HepG2 (cell line): ENCODE measurements around the gene ESYT2. TPM values are rescaled to one million over a fixed set of nuclear protein-coding genes. Genes with fewer than 3 reads are reported as not detected.

ENCODE experiments used
- ATAC-seq: fragments of 200-7000 bp; cut with Tn5 transposase; 3 replicates; pipeline ENCODE4 v1.9.1; 2020; ENCODE audit warnings: mild to moderate bottlenecking, moderate library complexity
- BruUV-seq: library from RNA; stranded (reverse); fragments of 400-500 nt; replicated peaks from 2 replicates; lab custom pipeline; 2021; lab: Mats Ljungman, UMichigan
- CTCF ChIA-PET: fragments of 300-600 bp; formaldehyde crosslinking; extraction: SDS; loops from one replicate; lab custom pipeline; 2021; ENCODE audit warnings: low total read pairs, inconsistent platforms, low intra/inter-chr PET ratio; lab: Yijun Ruan, JAX
- POLR2A ChIA-PET: fragments of 350-600 bp; sonication (Branson Sonifier 250); formaldehyde crosslinking; loops from one replicate; lab custom pipeline; 2020; ENCODE audit warnings: antibody characterized with exemption, inconsistent platforms; lab: Yijun Ruan, JAX
- DNase-seq: peaks from one replicate; pipeline ENCODE4 v3.0.0-alpha.2; 2015; ENCODE audit warnings: low spot score
- FAIRE-seq: peaks from 3 replicates; lab custom pipeline; 2011; peaks lifted over from hg19 to GRCh38; lab: Jason Lieb, UNC
- H2AFZ ChIP-seq: one replicate; pipeline ENCODE4 v1.6.1; 2011; ENCODE audit warnings: low read length, inconsistent platforms
- H3K27ac ChIP-seq: fragments of 300-600 bp; 3 replicates; pipeline ENCODE4 v1.8.0; 2011; ENCODE audit warnings: mixed run types, mild to moderate bottlenecking, mixed read lengths, low read length, inconsistent platforms; ENCODE audit not compliant: insufficient read depth; ENCODE audit errors: extremely low read length
- H3K27me3 ChIP-seq, 2 experiments: fragments of 200-600 bp in 1 of 2; 2 replicates in 1 of 2; 3 replicates in 1 of 2; pipeline versions ENCODE4 v1.6.0 to v1.8.0; 2011; ENCODE audit warnings: low read length in 2 of 2, mild to moderate bottlenecking in 2 of 2, moderate library complexity in 2 of 2, inconsistent platforms in 1 of 2; ENCODE audit not compliant: insufficient read depth in 2 of 2, control insufficient read depth in 1 of 2
- H3K36me3 ChIP-seq, 2 experiments: fragments of 200-600 bp in 1 of 2; replicated peaks in 1 of 2; 2 replicates in 1 of 2; 3 replicates in 1 of 2; pipeline versions ENCODE4 v1.5.1 to v1.8.0; 2011; ENCODE audit warnings: low read length in 2 of 2, inconsistent platforms in 1 of 2; ENCODE audit not compliant: insufficient read depth in 2 of 2, control insufficient read depth in 1 of 2
- H3K4me1 ChIP-seq: 2 replicates; pipeline ENCODE4 v1.5.1; 2012; ENCODE audit warnings: low read length, inconsistent platforms; ENCODE audit not compliant: insufficient read depth
- H3K4me2 ChIP-seq: 2 replicates; pipeline ENCODE4 v1.6.0; 2011; ENCODE audit warnings: low read depth, low read length, inconsistent platforms
- H3K4me3 ChIP-seq, 3 experiments: fragments of 200-600 bp in 1 of 3; sonication (generic), shearing (Covaris generic) in 1 of 3; replicated peaks in 1 of 3; 2 replicates each; pipeline ENCODE4 v1.5.1; 2011 to 2016; ENCODE audit warnings: low read length in 3 of 3, inconsistent platforms in 2 of 3, low read depth in 2 of 3, mild to moderate bottlenecking in 2 of 3, control low read depth in 1 of 3, mixed read lengths in 1 of 3; ENCODE audit not compliant: insufficient read depth in 1 of 3
- H3K79me2 ChIP-seq: one replicate; pipeline ENCODE4 v1.6.1; 2011; ENCODE audit warnings: low read length, inconsistent platforms; ENCODE audit not compliant: insufficient read depth
- H3K9ac ChIP-seq: 2 replicates; pipeline ENCODE4 v1.6.0; 2011; ENCODE audit warnings: mild to moderate bottlenecking, low read depth, low read length, inconsistent platforms; ENCODE audit not compliant: insufficient read depth
- H3K9me3 ChIP-seq: 2 replicates; pipeline ENCODE4 v1.5.1; 2012; ENCODE audit warnings: mild to moderate bottlenecking, low read length
- H4K20me1 ChIP-seq: 2 replicates; pipeline ENCODE4 v1.6.0; 2011; ENCODE audit warnings: inconsistent platforms, mild to moderate bottlenecking, low read length, moderate library complexity; ENCODE audit not compliant: insufficient read depth
- GABPB1 ChIP-seq: IDR thresholded peaks from 2 replicates; pipeline ENCODE4 v1.6.1; 2016; ENCODE audit warnings: mild to moderate bottlenecking, missing genetic modification reagents, moderate library complexity, missing compliant biosample characterization
- HMG20B ChIP-seq: conservative IDR thresholded peaks from 2 replicates; pipeline ENCODE4 v1.6.1; 2016; ENCODE audit warnings: missing genetic modification reagents, missing compliant biosample characterization
- IRF2 ChIP-seq: IDR thresholded peaks from 2 replicates; pipeline ENCODE4 v1.6.1; 2018; ENCODE audit warnings: missing genetic modification reagents, missing compliant biosample characterization
- RARG ChIP-seq: sonication (generic); formaldehyde crosslinking; IDR thresholded peaks from 2 replicates; pipeline ENCODE4 v1.4.0; 2020; ENCODE audit warnings: low read depth, mild to moderate bottlenecking, missing genetic modification reagents
- RBM22 ChIP-seq: fragments of 200-400 bp; formaldehyde crosslinking; optimal IDR thresholded peaks from 2 replicates; pipeline ENCODE3; 2017; ENCODE audit warnings: mild to moderate bottlenecking, low read length, moderate library complexity
- REXO4 ChIP-seq: sonication (generic); formaldehyde crosslinking; IDR thresholded peaks from 2 replicates; pipeline ENCODE4 v1.8.0; 2022; ENCODE audit warnings: missing genetic modification reagents, mild to moderate bottlenecking, borderline replicate concordance
- ZFAT ChIP-seq: sonication (generic); formaldehyde crosslinking; conservative IDR thresholded peaks from 2 replicates; pipeline ENCODE4 v1.8.1; 2023; ENCODE audit warnings: missing genetic modification reagents, inconsistent platforms
- ZNF782 ChIP-seq: sonication (generic); formaldehyde crosslinking; IDR thresholded peaks from 2 replicates; pipeline ENCODE4 v1.4.0; 2020; ENCODE audit warnings: missing genetic modification reagents, mild to moderate bottlenecking, borderline replicate concordance
- WGBS: methylation state at CpG from one replicate; pipeline ENCODE4 v1.1.6; 2017; ENCODE audit warnings: low lambda C conversion rate; 5-methylcytosine and 5-hydroxymethylcytosine counted together
- in situ Hi-C: cut with HindIII; loops from 2 replicates; pipeline ENCODE4 v1.10.0; 2017; ENCODE audit warnings: low pct_unique_long_range_greater_than_20kb; ENCODE audit not compliant: extremely low pct_ligation_motif_present
- intact Hi-C: fragments of 100-400 bp; cut with micrococcal nuclease; formaldehyde crosslinking; loops from one replicate; pipeline ENCODE4 v1.10.0; 2022; ENCODE audit not compliant: unreplicated experiment
- polyA plus RNA-seq, 8 experiments: library from polyadenylated mRNA; depleted of rRNA in 3 of 8; stranded (reverse) in 7 of 8; unstranded in 1 of 8; fragments of >200 nt; fragmentation: Illumina TruSeq in 4 of 8; extraction: Trizol in 4 of 8; gene quantifications; 2 replicates each; pipeline versions ENCODE4 v1.2.1 to v1.2.3, GENCODE V29; 2011 to 2016; ENCODE audit warnings: low read depth in 4 of 8, missing spikeins in 1 of 8, mixed read lengths in 1 of 8; ENCODE audit not compliant: insufficient read depth in 1 of 8
- total RNA-seq, 5 experiments: library from RNA; depleted of rRNA; stranded (reverse); fragments of >200 nt; fragmentation: Illumina TruSeq; extraction: Trizol; gene quantifications; 2 replicates each; pipeline ENCODE4 v1.2.3, GENCODE V29; 2016; ENCODE audit warnings: low read depth in 1 of 5
- TF ChIP-seq, protein P1 (sequence below): sonication (generic); formaldehyde crosslinking; IDR thresholded peaks from 2 replicates; pipeline ENCODE4 v1.5.1; 2020; ENCODE audit warnings: missing genetic modification reagents, mild to moderate bottlenecking, borderline replicate concordance
- TF ChIP-seq, protein P2 (sequence below): sonication (generic); formaldehyde crosslinking; IDR thresholded peaks from 2 replicates; pipeline ENCODE4 v1.4.0; 2020; ENCODE audit warnings: missing genetic modification reagents, mild to moderate bottlenecking, borderline replicate concordance

The ESYT2 gene
- total and polyA plus RNA-seq, 2 of the 13 experiments (the other 11 are each of a cell fraction or from before 2014, with no cell fraction given) = 28.5 to 37.3 TPM

DNA sequence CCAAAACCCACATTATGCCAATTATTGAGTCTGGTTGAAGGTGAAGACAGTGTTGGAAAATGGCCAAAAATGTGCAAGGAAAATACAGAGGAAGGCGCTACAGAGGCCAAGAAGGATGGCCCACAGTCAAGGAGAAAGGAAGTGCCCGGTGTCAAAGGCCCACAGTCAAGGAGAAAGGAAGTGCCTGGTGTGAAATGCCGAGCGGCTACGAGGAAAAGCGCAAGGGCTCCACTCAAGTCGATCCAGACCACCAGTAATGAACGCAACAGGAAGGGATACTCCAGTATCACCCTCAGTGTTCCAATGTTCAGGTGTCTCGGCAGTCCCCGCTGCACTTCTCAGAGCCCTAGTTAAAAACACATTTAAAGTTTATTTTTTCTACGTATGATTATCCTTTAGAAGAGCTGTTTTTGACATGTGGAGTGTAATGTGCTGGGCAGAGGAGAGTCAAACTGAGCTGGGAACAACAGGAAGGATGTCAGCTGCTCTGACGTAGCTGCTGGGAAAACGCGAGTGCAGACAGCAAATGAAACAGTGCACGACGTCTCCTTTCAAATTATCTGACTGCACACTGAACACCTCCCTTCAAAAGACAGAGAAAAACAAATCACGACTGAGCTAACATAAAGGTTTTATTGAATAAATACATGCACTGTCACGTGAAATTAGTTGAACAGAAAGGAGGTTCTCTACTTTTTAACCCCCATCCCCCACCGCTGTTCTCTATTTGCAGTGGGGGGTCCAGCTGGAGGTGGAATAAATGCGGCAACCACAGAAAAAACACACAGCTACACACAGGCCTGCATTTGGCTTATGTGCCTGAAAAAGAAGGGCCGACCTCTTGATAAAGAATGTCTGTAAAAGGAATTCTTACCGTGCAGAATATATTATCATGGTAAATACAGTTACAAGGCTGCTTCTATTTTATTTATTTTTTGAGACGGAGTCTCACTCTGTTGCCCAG is 98.6 kb downstream of the ESYT2 start:
- Histone ChIP-seq H3K9me3 (no peaks in the 10 kb centered on the region), H2AFZ (no peak overlapping the region), H3K9ac (no peak overlapping the region), H3K79me2 (no peaks in the 10 kb centered on the region), H3K4me2 (no peak overlapping the region), H4K20me1 (no peaks in the 10 kb centered on the region), H3K27me3 (no peaks in the 10 kb centered on the region), H3K4me3 (no peak overlapping the region), H3K27ac (no peak overlapping the region), H3K36me3 (peaks cover 4 to 13% of the 10 kb centered on the region in 2 experiments; a peak in 4 of 5 replicates), H3K4me1 (no peaks in the 10 kb centered on the region)
- POLR2A ChIA-PET = interaction anchor here (1.1 kb wide), 1 partner anchor 23 kb away, joined by 3 read pairs; no protein-coding TSS in a partner anchor
- no peak for ATAC-seq
- intact Hi-C loops (no loop called here), in situ Hi-C loops (no loop called here)
- TF ChIP-seq RARG (CRISPR knock-in tag) = no peak
- TF ChIP-seq RBM22 = peak; percentile 35
- no TSS peak for BruUV-seq
- no peak for FAIRE-seq
- CTCF ChIA-PET = no interaction called here
- WGBS = 95% methylated on average over 23 of the region's 23 CpGs
- no peak for DNase-seq

DNA sequence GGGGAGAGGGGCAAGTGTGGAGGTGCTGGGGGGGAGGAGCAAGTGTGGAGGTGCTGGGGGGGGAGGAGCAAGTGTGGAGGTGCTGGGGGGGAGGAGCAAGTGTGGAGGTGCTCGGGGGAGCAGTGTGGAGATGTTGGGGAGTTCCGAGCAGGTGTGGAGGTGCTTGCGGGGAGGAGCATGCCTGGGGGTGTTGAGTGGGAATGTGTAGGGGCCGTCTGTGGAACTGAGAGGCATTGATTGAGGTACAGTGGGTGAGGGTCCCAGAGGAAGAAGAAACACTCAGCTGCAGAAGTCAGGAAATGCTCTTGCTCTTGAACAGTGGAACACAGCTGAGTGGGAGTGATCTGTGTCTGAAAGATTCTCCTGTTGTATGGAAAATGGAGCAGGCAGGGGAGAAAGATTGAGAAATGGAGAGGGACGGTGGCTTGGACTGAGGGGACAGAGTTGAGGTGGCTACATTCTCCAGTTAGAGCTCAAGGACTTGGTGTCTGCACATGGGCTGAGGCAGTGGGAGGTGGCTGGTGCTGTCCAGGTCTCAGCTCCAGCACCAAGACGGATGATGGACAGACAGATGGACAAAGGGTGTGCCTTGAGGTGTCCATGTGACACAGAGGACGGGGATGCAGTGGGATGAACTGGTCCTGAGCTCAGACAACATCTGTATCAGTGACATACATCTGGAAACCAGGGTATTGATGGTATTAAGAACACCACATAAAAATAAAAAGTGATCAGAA is 99.5 kb downstream of the ESYT2 start:
- H3K4me2 ChIP-seq = no peak overlapping the region
- 98% methylated on average over 7 of the region's 7 CpGs for WGBS
- H3K4me1 ChIP-seq = no peaks in the 10 kb centered on the region
- no peaks in the 10 kb centered on the region for H3K79me2 ChIP-seq
- no peak overlapping the region for H3K9ac ChIP-seq
- no peaks in the 10 kb centered on the region; a peak in 1 of 5 replicates for H3K27me3 ChIP-seq
- intact Hi-C loops = no loop called here
- in situ Hi-C loops = no loop called here
- ChIA-PET POLR2A (interaction anchor here (1.1 kb wide), 1 partner anchor 22 kb away, joined by 3 read pairs; no protein-coding TSS in a partner anchor), CTCF (no interaction called here)
- no peak overlapping the region for H3K4me3 ChIP-seq
- FAIRE-seq (no peak), ATAC-seq (no peak), DNase-seq (no peak)
- H3K9me3 ChIP-seq = no peaks in the 10 kb centered on the region
- H3K27ac ChIP-seq = no peak overlapping the region
- H3K36me3 ChIP-seq = peaks cover 4 to 6% of the 10 kb centered on the region in 2 experiments; a peak in 4 of 5 replicates
- H2AFZ ChIP-seq = no peak overlapping the region
- H4K20me1 ChIP-seq = no peaks in the 10 kb centered on the region
- BruUV-seq = no TSS peak
- TF ChIP-seq RARG (CRISPR knock-in tag) (no peak), GABPB1 (CRISPR knock-in tag) (no peak), REXO4 (CRISPR knock-in tag) (no peak), ZFAT (CRISPR knock-in tag) (no peak), HMG20B (CRISPR knock-in tag) (no peak), IRF2 (CRISPR knock-in tag) (no peak), ZNF782 (no peak)
- TF ChIP-seq, protein P1, sequence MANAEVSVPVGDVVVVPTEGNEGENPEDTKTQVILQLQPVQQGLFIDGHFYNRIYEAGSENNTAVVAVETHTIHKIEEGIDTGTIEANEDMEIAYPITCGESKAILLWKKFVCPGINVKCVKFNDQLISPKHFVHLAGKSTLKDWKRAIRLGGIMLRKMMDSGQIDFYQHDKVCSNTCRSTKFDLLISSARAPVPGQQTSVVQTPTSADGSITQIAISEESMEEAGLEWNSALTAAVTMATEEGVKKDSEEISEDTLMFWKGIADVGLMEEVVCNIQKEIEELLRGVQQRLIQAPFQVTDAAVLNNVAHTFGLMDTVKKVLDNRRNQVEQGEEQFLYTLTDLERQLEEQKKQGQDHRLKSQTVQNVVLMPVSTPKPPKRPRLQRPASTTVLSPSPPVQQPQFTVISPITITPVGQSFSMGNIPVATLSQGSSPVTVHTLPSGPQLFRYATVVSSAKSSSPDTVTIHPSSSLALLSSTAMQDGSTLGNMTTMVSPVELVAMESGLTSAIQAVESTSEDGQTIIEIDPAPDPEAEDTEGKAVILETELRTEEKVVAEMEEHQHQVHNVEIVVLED (CRISPR knock-in tag) = no peak
- TF ChIP-seq, protein P2, sequence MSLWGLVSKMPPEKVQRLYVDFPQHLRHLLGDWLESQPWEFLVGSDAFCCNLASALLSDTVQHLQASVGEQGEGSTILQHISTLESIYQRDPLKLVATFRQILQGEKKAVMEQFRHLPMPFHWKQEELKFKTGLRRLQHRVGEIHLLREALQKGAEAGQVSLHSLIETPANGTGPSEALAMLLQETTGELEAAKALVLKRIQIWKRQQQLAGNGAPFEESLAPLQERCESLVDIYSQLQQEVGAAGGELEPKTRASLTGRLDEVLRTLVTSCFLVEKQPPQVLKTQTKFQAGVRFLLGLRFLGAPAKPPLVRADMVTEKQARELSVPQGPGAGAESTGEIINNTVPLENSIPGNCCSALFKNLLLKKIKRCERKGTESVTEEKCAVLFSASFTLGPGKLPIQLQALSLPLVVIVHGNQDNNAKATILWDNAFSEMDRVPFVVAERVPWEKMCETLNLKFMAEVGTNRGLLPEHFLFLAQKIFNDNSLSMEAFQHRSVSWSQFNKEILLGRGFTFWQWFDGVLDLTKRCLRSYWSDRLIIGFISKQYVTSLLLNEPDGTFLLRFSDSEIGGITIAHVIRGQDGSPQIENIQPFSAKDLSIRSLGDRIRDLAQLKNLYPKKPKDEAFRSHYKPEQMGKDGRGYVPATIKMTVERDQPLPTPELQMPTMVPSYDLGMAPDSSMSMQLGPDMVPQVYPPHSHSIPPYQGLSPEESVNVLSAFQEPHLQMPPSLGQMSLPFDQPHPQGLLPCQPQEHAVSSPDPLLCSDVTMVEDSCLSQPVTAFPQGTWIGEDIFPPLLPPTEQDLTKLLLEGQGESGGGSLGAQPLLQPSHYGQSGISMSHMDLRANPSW = no peak
